ENCODE data around the gene OVCH1.

OVCH1 gene, protein sequence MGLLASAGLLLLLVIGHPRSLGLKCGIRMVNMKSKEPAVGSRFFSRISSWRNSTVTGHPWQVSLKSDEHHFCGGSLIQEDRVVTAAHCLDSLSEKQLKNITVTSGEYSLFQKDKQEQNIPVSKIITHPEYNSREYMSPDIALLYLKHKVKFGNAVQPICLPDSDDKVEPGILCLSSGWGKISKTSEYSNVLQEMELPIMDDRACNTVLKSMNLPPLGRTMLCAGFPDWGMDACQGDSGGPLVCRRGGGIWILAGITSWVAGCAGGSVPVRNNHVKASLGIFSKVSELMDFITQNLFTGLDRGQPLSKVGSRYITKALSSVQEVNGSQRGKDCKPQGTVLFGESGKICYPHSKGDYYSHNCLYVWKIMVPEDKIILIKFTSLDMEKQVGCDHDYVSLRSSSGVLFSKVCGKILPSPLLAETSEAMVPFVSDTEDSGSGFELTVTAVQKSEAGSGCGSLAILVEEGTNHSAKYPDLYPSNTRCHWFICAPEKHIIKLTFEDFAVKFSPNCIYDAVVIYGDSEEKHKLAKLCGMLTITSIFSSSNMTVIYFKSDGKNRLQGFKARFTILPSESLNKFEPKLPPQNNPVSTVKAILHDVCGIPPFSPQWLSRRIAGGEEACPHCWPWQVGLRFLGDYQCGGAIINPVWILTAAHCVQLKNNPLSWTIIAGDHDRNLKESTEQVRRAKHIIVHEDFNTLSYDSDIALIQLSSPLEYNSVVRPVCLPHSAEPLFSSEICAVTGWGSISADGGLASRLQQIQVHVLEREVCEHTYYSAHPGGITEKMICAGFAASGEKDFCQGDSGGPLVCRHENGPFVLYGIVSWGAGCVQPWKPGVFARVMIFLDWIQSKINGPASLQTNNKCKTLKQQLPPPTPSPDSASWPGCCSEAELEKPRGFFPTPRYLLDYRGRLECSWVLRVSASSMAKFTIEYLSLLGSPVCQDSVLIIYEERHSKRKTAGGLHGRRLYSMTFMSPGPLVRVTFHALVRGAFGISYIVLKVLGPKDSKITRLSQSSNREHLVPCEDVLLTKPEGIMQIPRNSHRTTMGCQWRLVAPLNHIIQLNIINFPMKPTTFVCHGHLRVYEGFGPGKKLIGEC

DNA sequence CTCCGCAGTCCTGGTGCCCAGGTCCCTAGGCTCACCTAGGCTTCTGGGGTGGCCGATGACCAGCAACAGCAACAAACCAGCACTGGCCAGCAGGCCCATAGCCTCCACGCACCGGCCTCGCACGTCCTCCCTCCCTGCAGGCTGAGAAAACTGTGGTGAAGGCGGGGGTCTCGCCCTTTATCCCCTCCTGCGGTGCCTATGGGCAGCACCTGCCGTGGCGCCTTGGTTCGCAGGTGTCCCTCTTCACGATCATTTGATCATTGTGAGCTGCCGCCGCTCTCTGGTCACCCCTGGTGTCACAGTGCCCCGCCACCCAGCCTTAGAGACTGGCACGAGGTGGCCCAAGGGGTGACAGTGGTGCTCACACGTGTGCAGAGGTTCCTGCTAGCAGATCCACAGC lies at the start of gene OVCH1:
Gene OVCH1, minus strand, starts transcription at position 99 of the 400 bp plus-strand sequence. Its CDS starts 0 bp downstream, at position 99.
- DNase-seq (ENCODE audit: low read depth): no peak

DNA sequence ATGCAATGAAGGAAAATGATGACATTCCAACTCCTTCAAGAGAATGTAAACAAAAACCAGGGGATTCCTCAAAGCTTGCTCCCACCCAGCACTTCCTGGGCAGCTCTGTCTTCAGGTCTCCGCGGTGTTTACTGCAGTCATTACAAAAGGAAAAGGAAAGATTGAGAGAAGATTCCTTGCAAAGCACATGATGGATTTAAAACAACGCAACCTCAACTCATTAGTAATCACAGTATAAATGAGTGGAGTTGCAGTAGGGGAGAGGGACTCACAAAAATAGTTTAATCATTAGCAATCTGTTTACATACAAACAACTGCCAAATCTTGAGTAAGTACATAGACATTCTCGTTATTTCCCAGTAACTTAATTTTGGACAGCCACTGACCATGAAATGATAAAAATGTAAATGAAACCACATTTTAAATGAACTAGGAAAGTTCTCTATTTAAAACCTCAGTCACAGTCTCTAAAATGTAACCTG lies 49.7 kb upstream of the OVCH1 start:
- DNase-seq (ENCODE audit: low read depth): no peak

DNA sequence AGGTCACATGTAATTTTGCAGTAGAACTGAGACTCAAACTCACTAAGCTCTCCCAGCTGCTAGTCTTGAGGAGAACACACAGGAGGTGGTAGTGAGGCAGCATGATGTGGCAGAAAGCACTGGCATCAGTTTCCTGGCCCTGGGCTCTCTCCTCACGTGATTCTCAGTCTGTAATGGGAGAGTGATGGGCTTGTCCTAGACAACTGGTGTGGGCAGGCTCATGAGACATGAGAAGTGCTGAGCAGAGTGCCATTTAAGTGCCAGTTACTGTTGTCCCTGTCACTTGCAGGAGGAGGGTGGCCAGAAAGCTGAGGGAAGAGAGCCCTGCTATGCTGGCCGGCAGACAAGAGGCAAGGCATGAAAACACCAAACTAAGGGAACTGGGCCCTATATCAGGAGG lies 48.5 kb upstream of the OVCH1 start:
- DNase-seq (ENCODE audit: low read depth): no peak

DNA sequence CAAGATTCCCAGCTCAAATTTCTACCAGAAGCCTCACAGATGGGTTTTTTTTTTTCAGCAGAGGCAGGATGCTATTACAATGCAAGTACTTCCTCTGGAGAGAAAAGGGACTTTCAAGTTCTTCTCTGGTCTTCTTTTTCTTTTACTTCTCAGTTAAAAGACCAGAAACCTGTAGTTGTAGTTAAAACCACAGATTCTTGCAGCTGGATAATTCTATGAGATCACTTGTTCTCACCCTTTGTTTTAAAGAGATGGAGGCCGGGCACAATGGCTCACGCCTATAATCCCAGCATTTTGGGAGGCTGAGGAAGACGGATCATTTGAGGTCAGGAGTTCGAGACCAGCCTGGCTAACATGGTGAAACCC lies 47.6 kb upstream of the OVCH1 start:
- no peak for DNase-seq (ENCODE audit: low read depth)

DNA sequence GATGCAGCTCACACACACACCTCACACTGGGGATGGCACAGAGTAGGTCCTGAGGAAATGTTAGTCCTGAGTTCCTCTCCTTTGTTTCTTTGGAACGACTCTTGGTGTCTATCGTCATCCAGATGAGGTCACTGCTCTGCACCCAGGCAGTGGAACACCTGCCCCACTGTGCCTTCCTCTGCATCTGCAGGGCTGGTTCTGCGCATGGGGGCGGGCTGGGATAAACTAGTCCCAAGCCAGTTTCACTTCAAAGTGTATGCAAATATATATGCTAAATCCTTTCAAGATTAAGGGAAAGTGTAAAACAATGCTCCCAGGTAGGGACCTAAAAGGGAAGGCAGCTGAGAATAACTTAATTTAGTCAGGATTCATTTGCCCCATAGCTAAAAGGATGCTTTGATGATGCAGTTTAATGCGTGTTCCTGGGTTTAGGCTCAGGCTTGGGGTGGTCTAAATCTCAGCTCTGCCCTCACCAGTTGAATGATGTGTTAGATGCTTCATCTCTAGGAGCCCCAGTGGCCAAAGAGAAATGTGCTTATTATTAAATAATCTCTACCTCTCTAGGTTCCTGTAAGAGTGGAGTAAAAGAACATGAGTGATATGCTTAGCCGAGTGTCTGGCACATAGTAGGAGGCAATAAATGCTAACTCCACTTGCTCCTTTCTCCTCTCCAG lies 47.1 kb upstream of the OVCH1 start:
- DNase-seq (ENCODE audit: low read depth): no peak

DNA sequence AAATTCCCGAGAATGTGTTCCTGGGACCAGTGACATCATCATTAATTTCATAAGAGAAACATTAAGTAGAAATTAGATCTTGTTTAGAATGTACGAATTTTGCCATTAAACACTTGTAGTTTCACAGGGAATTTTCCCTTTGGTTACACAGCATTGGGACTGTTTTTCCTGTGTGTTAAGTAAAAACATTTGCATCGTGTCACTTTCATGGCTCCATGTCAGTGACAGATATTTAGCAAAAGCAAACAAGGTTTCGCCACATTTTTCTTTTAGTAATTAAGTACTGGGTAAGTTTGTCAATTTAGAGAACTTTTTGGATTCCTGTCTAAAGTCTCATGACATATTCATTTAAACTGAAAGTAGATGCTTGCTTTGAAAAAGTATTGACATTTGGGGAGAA lies 45.5 kb upstream of the OVCH1 start:
- no peak for DNase-seq (ENCODE audit: low read depth)

DNA sequence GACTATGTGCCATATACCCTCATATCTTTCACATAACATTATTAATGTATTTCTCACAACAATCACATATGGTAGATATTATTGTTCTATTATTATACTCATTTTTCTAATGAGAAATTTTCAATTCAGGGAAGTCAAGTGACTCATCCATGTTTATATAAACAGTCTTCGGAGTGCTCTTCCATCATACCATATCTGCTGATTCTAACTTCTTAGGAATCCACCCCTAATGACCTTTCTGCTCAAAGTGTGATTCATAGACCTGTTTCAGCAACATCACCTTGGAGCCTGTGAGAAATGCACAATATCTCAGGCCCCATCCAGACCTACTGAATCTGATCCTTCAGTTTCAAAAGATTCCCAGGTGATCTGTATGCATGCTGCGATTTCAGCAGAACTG lies 39.8 kb upstream of the OVCH1 start:
- DNase-seq (ENCODE audit: low read depth): no peak

DNA sequence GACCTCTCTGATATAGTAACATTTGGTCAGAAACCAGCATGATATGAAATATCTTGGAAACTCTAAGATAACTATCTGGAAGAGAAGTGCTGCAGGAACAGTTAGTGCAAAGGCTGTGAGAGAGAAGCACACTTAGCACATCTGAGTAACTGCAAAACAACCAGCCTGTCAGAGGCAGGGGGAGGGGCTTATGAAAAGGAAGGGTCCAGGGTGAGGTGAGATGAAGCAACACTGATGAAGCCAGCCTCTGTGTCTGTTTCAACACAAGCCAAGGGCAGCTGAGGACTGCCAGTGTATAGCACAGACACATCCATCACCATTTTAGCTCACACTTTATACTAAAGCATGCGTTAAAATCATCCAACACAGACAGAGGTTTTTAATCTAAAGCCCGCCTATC lies 37.4 kb upstream of the OVCH1 start:
- no peak for DNase-seq (ENCODE audit: low read depth)

DNA sequence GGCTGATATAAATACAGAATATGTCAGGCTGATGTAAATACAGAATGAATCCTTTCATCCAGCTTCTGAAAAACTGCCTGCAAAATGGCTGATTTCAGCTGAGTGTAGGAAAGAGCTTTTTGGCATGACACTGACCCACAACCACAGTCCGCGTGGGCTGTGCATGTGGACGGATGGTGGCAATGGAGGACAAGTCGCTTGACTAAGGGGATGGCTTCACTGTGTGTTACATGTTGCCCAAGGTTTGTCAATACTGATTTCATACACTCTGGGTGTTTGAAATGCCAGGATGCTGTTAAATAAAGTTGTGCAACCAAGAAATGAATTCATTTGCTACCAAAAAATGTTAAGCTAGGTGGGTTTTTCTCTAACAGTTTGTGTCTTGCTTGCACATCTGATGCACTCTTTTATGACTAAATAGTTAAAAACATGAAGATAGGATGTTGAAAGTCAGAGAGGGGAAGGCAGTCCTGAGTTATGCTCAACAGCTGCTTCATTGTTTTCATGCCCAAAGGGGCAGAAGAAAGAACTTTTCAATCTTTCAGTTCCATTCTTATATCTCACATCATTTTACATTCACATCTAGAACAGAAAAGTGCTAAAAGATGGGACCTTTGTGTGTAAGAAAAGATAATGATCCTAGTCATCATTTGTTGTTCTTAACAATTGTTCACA lies 36.5 kb upstream of the OVCH1 start:
- no peak for DNase-seq (ENCODE audit: low read depth)

DNA sequence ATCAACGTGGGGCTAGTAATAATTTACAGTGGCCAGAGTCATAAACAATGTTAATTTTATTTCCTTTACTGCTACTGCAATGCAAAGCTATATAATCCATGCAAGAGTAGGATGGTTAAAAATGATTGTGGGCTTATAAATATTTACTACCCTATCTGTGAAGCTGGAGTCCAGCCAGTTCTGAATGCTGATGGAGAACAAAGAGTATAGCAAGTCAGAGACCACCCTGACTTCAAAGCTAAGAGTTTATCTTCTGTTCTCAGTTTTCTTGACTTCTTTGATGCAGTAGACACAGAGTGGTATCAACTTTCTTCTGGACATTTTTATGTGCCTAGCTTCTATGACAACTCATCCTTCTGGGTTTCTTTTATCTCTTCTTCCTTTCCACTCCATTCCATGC lies 34.0 kb upstream of the OVCH1 start:
- no peak for DNase-seq (ENCODE audit: low read depth)

DNA sequence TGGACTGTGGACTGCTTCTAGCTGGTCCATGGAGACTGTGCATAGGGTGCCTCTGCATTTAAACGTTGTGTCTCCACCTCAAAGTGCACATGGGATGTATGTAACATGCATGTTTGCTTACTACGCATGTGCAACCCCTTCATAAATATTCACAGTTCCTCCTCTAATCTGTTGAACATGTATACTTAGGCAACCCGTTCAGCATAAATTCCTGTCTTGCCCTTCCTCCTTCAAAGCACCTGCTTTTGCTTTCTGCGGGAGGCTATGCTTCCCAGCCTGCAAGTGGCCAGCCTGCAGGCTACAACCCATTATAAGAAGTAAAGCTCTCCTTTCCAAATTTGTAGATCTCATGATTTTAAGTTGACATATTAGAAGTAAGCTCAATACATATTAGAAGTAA lies 33.0 kb upstream of the OVCH1 start:
- DNase-seq (ENCODE audit: low read depth): no peak

DNA sequence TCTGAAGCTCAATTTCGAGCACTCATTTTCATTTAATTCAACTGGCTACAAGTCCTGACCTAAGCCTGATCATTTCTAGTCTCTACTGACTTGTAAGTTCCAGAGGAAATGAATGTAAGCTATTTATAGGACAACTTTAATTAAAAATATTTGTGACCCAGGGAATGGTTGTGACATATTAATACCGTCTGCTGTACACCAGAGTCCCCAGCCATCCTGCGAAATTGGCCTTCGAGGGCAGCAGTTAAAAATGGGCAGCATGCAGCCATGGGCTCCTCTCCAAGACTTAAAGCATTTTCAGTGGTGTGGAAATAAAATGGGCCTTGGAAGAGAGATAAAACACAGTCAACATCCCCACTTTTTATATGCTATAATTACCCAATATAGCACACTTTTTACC lies 30.7 kb upstream of the OVCH1 start:
- DNase-seq (ENCODE audit: low read depth): no peak

DNA sequence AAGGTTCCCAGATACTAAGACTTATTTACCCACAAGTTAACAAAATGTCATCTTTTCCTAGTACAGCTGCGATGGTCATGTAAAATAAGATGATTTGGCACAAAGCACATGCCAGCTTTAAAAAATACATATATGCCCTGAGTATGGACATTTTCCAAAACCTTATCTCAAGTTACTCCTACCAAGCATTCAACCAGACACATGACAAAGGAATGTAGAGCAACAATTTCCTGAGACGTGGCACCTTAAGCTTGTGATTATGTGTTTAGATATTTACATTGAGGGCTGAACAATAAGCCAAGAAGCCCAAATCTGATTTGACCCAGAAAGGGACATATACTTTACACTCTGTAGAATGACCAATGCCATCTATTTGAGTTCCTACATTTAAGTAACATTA lies 24.5 kb upstream of the OVCH1 start:
- DNase-seq (ENCODE audit: low read depth): no peak

DNA sequence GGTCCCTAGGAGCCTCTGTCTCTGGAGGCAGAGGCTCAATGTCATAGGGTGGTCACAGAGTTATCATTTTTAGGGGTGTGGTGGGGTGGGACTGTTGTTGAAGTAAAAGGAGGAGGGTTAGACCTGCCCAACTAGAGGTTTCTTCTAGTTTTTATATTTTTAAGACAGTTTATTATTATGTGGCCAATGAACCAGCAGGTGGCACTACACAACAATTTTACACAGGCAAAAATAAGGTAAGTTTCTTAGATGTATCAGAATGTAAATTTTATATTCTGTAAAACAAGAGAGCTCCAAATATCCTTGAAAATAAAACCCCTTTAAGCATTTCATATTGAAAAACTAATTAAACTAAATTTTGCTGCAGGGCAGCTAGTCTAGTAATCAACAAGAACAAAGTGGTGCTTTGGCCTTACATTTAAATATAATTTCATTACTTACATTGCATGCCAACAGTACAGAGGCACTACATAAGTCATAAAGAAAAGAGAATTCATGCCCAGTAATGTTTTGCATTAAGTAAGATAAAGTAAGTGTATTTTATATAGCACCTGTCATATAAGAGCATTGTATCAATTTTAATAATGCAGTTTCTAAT lies 22.2 kb upstream of the OVCH1 start:
- no peak for DNase-seq (ENCODE audit: low read depth)

DNA sequence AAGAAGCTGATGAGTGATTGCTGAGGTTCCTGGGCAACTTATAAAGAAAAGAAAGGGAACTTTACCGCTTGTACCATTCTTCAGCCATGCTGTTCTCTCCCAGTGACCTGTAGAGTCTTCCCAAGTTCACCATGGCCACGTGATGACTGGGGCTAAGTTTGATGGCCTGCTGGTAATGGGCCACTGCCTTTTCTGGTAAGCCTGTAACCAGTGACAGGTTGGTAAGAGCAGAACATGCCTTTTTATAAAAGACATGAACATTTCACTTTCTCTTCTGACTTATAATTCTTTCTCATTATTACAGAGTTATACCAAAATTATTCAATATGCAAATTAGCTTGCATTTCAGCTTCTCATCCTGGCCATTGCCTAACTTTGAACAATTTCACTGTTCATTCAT lies 20.9 kb upstream of the OVCH1 start:
- no peak for DNase-seq (ENCODE audit: low read depth)

DNA sequence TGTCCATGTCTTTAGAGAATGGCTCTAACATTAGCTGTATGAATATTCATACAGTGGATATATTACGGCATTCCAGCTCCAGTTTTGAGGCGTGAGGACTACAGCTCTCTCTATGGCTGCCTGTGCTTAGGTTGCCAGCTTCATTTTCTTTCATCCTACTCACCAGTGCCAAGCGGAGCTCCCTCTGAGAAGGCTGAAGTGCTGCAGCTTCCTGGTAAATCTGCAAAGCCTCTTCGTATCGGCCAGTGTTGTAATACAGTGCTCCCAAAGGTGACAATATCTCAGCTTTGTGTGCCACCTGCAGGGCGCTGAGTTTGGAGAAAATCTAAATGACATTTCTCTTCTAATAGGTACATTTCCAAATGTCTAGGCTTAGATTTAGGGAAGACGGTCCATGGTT lies 19.8 kb upstream of the OVCH1 start:
- DNase-seq (ENCODE audit: low read depth): no peak

DNA sequence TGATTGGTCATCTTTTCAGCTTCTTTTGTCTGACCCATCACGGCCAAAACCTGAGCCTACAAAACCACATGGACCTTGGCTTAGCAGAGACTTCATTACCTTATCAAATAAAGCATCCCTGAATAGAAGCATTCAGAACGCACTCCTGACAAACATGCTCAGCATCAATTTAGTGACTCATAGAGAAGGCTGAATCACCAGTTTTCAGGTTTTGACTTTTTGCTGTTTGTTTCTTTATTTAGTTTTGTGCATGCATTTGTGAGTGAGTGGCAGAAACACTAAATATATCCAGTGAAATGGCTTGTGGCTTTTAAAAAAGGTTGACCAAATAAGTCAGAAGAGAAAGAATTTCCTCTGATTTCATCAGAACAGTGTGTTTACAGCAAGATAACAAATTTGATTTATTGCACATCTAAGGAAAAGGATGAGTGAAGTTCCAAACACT lies 19.0 kb upstream of the OVCH1 start:
- no peak for DNase-seq (ENCODE audit: low read depth)

DNA sequence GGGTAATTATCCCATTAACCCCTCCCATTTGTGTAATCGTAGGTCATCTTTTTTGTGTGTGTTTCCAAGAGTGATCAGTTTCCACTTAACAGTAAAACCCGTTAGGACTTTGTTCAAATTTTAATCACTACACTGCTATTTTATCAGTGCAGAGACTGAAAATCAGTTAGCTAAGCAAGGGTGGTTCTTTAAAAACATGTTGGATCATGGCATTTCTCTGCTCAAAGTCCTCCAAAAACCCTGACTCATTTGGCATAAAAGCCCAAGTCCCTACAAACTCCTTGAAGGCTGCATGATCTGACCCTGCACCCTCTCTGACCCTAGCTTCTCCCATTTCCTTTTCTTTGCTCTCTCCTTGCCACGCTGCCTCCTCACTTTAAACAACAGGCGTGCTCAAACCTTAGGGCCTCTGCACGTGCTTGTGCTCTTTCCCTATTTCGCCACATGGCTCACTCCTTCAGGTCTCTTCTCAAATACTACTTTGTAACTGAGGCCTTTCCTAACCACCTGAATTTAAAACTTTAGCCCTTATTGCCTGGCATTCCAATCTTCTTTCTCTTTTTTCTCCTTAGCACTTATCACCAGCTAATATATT lies 13.2 kb upstream of the OVCH1 start:
- no peak for DNase-seq (ENCODE audit: low read depth)

DNA sequence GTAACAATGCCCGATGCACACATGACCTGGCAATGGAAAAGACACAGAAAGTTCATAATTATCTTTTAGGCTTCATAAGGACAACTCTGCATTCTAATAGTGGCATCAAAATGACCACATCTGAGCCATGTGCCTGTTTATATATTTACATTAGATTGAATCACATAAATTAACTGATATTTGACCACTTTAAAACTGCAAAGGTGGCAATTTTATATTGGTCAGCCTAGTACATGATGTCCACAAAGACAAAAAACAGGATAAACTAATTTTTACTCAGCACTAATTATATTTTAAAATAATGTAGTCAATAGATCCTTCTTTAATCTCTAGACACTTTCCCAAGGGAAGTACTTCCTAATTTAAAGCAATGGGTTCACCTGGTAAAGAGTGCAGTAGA lies 12.0 kb upstream of the OVCH1 start:
- DNase-seq (ENCODE audit: low read depth): no peak

DNA sequence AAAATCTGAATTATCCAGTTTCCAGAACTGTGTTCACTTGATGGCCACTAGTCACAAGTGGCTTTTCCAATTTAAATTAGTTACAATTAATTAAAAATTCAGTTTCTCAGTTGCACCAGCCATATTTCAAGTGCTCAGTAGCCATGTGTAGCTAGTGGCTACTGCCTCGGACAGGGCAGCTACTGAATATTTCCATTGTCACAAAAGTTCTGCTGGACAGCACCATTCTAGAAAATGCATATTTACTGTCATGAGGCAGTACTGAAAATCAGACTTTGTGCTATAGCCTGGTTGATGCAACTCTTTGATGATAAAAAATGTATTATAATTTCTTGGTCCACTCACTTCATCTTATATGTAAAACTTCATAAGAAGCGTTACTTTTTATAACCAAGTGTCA lies 11.5 kb upstream of the OVCH1 start:
- no peak for DNase-seq (ENCODE audit: low read depth)

DNA sequence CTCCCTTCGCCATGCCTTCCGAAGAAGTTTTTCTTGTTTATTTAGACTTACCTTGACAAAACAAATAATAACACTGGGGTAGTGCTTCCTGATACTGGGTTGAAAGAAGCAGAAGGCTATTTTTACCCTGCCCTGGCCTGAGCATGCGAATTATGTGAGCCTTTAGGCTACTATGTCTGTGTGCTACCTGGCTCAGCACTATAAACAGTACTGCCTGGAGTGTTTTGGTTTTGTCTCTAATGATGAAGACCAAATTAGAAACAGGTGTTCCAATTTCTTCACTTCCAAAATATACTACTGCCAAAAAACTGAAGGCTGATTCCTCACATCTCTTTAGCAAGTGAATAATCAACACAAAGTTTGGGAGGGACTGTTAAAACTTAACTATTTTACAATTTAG lies 7.6 kb upstream of the OVCH1 start:
- DNase-seq (ENCODE audit: low read depth): no peak
